Neural cell (in vitro differentiated cells): Measurements from ENCODE around the gene USP37. TPM values are rescaled to one million over a fixed set of nuclear protein-coding genes. Genes with fewer than 3 reads are reported as not detected.

ENCODE experiments used
- H2AFZ ChIP-seq: fragments of 200-600, 300-800 bp; sonication (generic), shearing (Covaris generic); 2 replicates; pipeline ENCODE4 v1.6.0; 2014; ENCODE audit warnings: low read depth, mild to moderate bottlenecking, antibody characterized with exemption, low read length, moderate library complexity
- H3F3A ChIP-seq: fragments of 200-600 bp; shearing (Covaris generic); 2 replicates; pipeline ENCODE4 v1.6.1; 2016; ENCODE audit warnings: mild to moderate bottlenecking, moderate library complexity, mixed read lengths, antibody characterized with exemption, low read length; ENCODE audit not compliant: insufficient read depth, poor library complexity, severe bottlenecking
- H3K27ac ChIP-seq: fragments of 200-600, 300-800 bp; sonication (generic), shearing (Covaris generic); 2 replicates; pipeline ENCODE4 v1.5.1; 2014; ENCODE audit warnings: mild to moderate bottlenecking, low read length, moderate library complexity
- H3K27me3 ChIP-seq: fragments of 300-800, 200-600 bp; sonication (generic), shearing (Covaris generic); 2 replicates; pipeline ENCODE4 v1.6.0; 2014; ENCODE audit warnings: mild to moderate bottlenecking, low read depth, low read length, moderate library complexity; ENCODE audit not compliant: insufficient read depth
- H3K36me3 ChIP-seq: fragments of 300-800, 200-600 bp; sonication (generic), shearing (Covaris generic); 2 replicates; pipeline ENCODE4 v1.5.1; 2014; ENCODE audit warnings: mild to moderate bottlenecking, antibody characterized with exemption, low read length, moderate library complexity; ENCODE audit not compliant: insufficient read depth
- H3K4me2 ChIP-seq: fragments of 300-800, 200-600 bp; sonication (generic), shearing (Covaris generic); 2 replicates; pipeline ENCODE4 v1.6.0; 2014; ENCODE audit warnings: mild to moderate bottlenecking, low read length
- H3K4me3 ChIP-seq: fragments of 300-800, 200-600 bp; sonication (generic), shearing (Covaris generic); 2 replicates; pipeline ENCODE4 v1.5.1; 2014; ENCODE audit warnings: mild to moderate bottlenecking, low read length, moderate library complexity
- H3K79me2 ChIP-seq: fragments of 200-600 bp; shearing (Covaris generic); replicated peaks from 2 replicates; pipeline ENCODE4 v1.6.0; 2014; ENCODE audit warnings: mild to moderate bottlenecking, low read length, moderate library complexity; ENCODE audit not compliant: insufficient read depth
- H3K9ac ChIP-seq: fragments of 300-800, 200-600 bp; sonication (generic), shearing (Covaris generic); 2 replicates; pipeline ENCODE4 v1.6.1; 2016; ENCODE audit warnings: mild to moderate bottlenecking, low read length, mixed read lengths
- H3K9me2 ChIP-seq: fragments of 200-600 bp; shearing (Covaris generic); 2 replicates; pipeline ENCODE4 v1.6.1; 2016; ENCODE audit warnings: mild to moderate bottlenecking, low read length, mixed read lengths; ENCODE audit not compliant: insufficient read depth
- H3K9me3 ChIP-seq: fragments of 200-600, 300-800 bp; sonication (generic), shearing (Covaris generic); 2 replicates; pipeline ENCODE4 v1.6.1; 2016; ENCODE audit warnings: mild to moderate bottlenecking, mixed run types, low read length, moderate library complexity, mixed read lengths
- H4K20me1 ChIP-seq: fragments of 200-600 bp; shearing (Covaris generic); 2 replicates; pipeline ENCODE4 v1.6.1; 2016; ENCODE audit warnings: mild to moderate bottlenecking, mixed run types; ENCODE audit not compliant: insufficient read depth
- CTCF ChIP-seq: fragments of 450-650 bp; IDR thresholded peaks from 2 replicates; pipeline ENCODE4 v1.5.1; 2014; ENCODE audit warnings: antibody characterized with exemption, mild to moderate bottlenecking, moderate library complexity; ENCODE audit not compliant: poor library complexity, severe bottlenecking
- EP300 ChIP-seq: fragments of 450-650 bp; conservative IDR thresholded peaks from 2 replicates; pipeline ENCODE4 v1.6.1; 2014; ENCODE audit warnings: antibody characterized with exemption, mild to moderate bottlenecking, moderate library complexity; ENCODE audit not compliant: poor library complexity, severe bottlenecking
- EZH2 ChIP-seq: fragments of 200-600, 300-800 bp; shearing (Covaris generic), sonication (generic); IDR thresholded peaks from 2 replicates; pipeline ENCODE4 v1.6.1; 2014; ENCODE audit warnings: antibody characterized with exemption, low read length, borderline replicate concordance, mild to moderate bottlenecking; ENCODE audit not compliant: insufficient read depth, poor library complexity, severe bottlenecking
- MXI1 ChIP-seq: fragments of 450-650 bp; conservative IDR thresholded peaks from 2 replicates; pipeline ENCODE4 v1.6.1; 2014; ENCODE audit warnings: antibody characterized with exemption, mild to moderate bottlenecking; ENCODE audit not compliant: poor library complexity, severe bottlenecking
- POLR2AphosphoS5 ChIP-seq: IDR thresholded peaks from 2 replicates; pipeline ENCODE4 v1.6.1; 2012
- RAD21 ChIP-seq: fragments of 450-650 bp; conservative IDR thresholded peaks from 2 replicates; pipeline ENCODE4 v1.6.1; 2014; ENCODE audit warnings: antibody characterized with exemption, mild to moderate bottlenecking, moderate library complexity
- REST ChIP-seq: IDR thresholded peaks from 2 replicates; pipeline ENCODE4 v1.6.1; 2012; ENCODE audit warnings: borderline replicate concordance
- SMC3 ChIP-seq: fragments of 450-650 bp; conservative IDR thresholded peaks from 2 replicates; pipeline ENCODE4 v1.6.1; 2014; ENCODE audit warnings: antibody characterized with exemption, mild to moderate bottlenecking, moderate library complexity; ENCODE audit not compliant: poor library complexity
- TAF1 ChIP-seq: IDR thresholded peaks from 2 replicates; pipeline ENCODE4 v1.6.1; 2012; ENCODE audit warnings: low read depth
- polyA plus RNA-seq: library from polyadenylated mRNA; depleted of rRNA; stranded (reverse); fragments of >200 nt; gene quantifications from 2 replicates; pipeline ENCODE4 v1.2.3, GENCODE V29; 2014

USP37 gene
- polyA plus RNA-seq, 1 donor from 2014 or later = 16.5 TPM

GRCh38 chr2:218546012-218546411 is 22.1 kb downstream of the USP37 start:
- H3K27ac ChIP-seq = no peak overlapping the region
- no peaks in the 10 kb centered on the region for H3F3A ChIP-seq
- TF ChIP-seq SMC3 (no peak), EP300 (no peak)
- H4K20me1 ChIP-seq = no peaks in the 10 kb centered on the region
- no peaks in the 10 kb centered on the region for H3K9me2 ChIP-seq
- no peaks in the 10 kb centered on the region for H3K27me3 ChIP-seq
- no peaks in the 10 kb centered on the region for H3K9me3 ChIP-seq
- no peak overlapping the region for H3K4me2 ChIP-seq
- H2AFZ ChIP-seq = no peak overlapping the region
- H3K4me3 ChIP-seq = no peak overlapping the region
- no peaks in the 10 kb centered on the region for H3K79me2 ChIP-seq
- H3K36me3 ChIP-seq = peaks cover 8% of the 10 kb centered on the region
- H3K9ac ChIP-seq = no peak overlapping the region

- peaks cover 26% of the 10 kb centered on the region for H3K36me3 ChIP-seq
- no peak overlapping the region for H3K4me3 ChIP-seq
- no peaks in the 10 kb centered on the region for H4K20me1 ChIP-seq
These were observed 28.1 kb downstream of the USP37 start for GRCh38 chr2:218540015-218540414.

GRCh38 chr2:218536804-218537494 is 31.2 kb downstream of the USP37 start:
- H3K4me3 ChIP-seq = no peak overlapping the region
- H3K9me2 ChIP-seq = no peaks in the 10 kb centered on the region
- no peak overlapping the region for H3K4me2 ChIP-seq
- no peaks in the 10 kb centered on the region for H3F3A ChIP-seq
- no peaks in the 10 kb centered on the region for H4K20me1 ChIP-seq
- no peak for TF ChIP-seq POLR2AphosphoS5
- no peak for TF ChIP-seq MXI1
- no peak for TF ChIP-seq REST
- no peak for TF ChIP-seq EP300
- no peak for TF ChIP-seq EZH2
- no peak for TF ChIP-seq CTCF
- no peak for TF ChIP-seq SMC3
- TF ChIP-seq RAD21 = no peak
- no peak for TF ChIP-seq TAF1
- no peak overlapping the region for H3K27ac ChIP-seq
- H2AFZ ChIP-seq = no peak overlapping the region
- H3K9me3 ChIP-seq = no peaks in the 10 kb centered on the region
- H3K36me3 ChIP-seq = peaks cover 22% of the 10 kb centered on the region
- no peak overlapping the region for H3K9ac ChIP-seq
- no peaks in the 10 kb centered on the region for H3K79me2 ChIP-seq
- no peaks in the 10 kb centered on the region for H3K27me3 ChIP-seq

More at GRCh38 chr2:218540015-218540414, 28.1 kb downstream of the USP37 start:
- Histone ChIP-seq H3K79me2 (no peaks in the 10 kb centered on the region), H3F3A (no peaks in the 10 kb centered on the region), H3K9me3 (no peaks in the 10 kb centered on the region), H2AFZ (no peak overlapping the region), H3K27me3 (no peaks in the 10 kb centered on the region), H3K27ac (no peak overlapping the region), H3K9ac (no peak overlapping the region), H3K9me2 (no peaks in the 10 kb centered on the region), H3K4me2 (no peak overlapping the region)
- TF ChIP-seq EZH2 (no peak), RAD21 (no peak)
